GM23248 (cell line): ENCODE measurements around the gene CTDNEP1.

Experiments
- EZH2 ChIP-seq: fragments of 200-600 bp; sonication (generic); IDR thresholded peaks from 2 replicates; pipeline ENCODE4 v1.6.1; 2018; ENCODE audit warnings: antibody characterized with exemption, mild to moderate bottlenecking; ENCODE audit not compliant: insufficient read depth, poor library complexity, severe bottlenecking
- EZH2phosphoT487 ChIP-seq: fragments of 200-600 bp; sonication (generic); IDR thresholded peaks from 2 replicates; pipeline ENCODE4 v1.6.1; 2018; ENCODE audit warnings: antibody characterized with exemption, moderate library complexity, mild to moderate bottlenecking, low read depth; ENCODE audit not compliant: insufficient read depth

DNA sequence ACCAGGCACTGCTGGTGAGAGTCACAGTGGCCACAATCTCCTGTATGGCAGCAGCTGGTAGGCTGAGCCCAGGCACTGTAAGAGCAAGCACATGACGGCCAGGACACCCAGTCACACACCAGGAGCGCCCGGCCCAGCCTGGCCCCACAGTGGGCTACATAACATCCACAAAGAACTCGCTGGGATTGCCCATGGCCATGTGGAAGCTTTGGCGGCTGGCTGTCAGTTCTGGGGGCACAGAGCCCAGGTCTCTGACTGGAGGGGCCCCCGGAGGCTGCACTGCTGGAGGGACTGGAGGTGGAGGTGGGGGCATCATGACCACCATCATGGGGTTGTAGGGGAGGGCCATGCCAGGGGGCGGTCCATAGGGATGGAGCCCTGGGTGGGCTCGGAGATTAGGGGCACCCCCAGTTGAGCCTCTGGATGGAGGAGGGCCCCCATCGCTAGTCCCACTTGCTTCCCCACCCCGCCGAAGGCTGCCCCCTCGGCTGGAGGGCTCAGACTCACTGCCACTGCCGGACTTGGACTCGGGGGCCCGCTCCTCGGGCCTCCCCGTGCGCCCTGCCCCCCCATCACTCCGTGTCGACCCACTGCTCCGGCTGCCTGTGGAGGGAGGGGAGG is 25.7 kb downstream of the CTDNEP1 start:
- TF ChIP-seq EZH2 (no peak), EZH2phosphoT487 (no peak)
